Activated naive CD4-positive, alpha-beta T cell treated with anti-CD3 and anti-CD28 coated beads, Interleukin-2, amount 10 ng/mL, durations not matched to agents 5 hours and 36 hours (primary cell): ENCODE measurements around the gene CASP3. TPM values are rescaled to one million over a fixed set of nuclear protein-coding genes. Genes with fewer than 3 reads are reported as not detected.

Experiments
- total RNA-seq, 2 experiments: library from RNA; stranded (reverse); gene quantifications; one replicate each; pipeline ENCODE4 v1.2.3, GENCODE V29; 2021

Gene CASP3
- 10 to 100 TPM; 66.3 to 66.4 TPM for total RNA-seq

GRCh38 chr4:184649026-184649970, at the start of gene CASP3, which contains the start of gene PRIMPOL:
Gene CASP3, minus strand, starts transcription at chr4:184649447. Its CDS starts 10,994 bp downstream, at chr4:184638453.
Gene PRIMPOL, plus strand, starts transcription at chr4:184649738. Its CDS starts 7,403 bp downstream, at chr4:184657141.

Other genes with a start within 250 kb of the CASP3 start
- 10 to 100 TPM; 73.5 to 78.5 TPM for gene IRF2, start 174.9 kb downstream of the CASP3 start, total RNA-seq
- 10 to 100 TPM; 16.1 to 17.4 TPM for gene PRIMPOL, start 291 bp upstream of the CASP3 start, total RNA-seq
- 10 to 100 TPM; 52.3 to 53.8 TPM for gene CENPU, start 84.6 kb upstream of the CASP3 start, total RNA-seq
- 10 to 100 TPM; 12.6 to 14.4 TPM for gene ACSL1, start 176.5 kb upstream of the CASP3 start, total RNA-seq